ENCODE data around the gene GANAB.

DNA sequence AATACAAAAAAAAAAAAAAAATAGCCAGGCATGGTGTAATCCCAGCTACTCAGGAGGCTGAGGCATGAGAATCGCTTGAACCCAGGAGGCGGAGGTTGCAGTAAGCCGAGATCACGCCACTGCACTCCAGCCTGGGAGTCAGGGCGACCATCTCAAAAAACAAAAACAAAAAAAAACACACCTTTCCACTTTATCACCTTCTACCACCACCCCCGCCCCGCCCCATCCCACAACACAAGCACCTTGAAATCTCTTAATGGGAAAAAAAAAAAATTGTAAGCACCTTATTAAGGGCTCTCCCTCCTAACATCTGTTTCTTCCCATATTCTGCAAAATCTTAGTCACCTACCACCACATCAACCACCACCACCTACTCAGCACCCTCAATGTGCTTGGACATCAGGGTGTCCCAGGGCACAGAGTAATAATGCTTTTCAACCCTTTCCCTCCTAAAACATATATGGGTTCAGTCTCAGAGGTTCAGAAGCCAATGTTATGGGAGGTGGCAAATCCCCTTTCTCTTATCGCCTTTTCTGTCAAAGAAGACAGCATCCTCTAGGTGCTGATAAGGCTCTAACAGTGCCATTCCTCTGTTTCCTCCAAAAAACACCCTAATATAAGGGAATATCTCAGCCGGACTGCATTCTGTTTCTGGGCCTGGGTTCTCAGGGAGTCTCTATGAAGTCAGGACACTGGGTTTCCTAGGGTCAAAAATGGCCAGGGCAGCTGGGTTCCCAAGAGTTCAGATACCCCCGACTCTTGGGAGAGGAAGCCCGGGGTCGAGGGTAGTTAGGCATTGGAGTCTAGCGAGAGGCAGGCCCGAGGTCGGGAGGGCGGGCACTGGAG, 6.0 kb upstream of the GANAB start:
- TF ChIP-seq, protein P1, sequence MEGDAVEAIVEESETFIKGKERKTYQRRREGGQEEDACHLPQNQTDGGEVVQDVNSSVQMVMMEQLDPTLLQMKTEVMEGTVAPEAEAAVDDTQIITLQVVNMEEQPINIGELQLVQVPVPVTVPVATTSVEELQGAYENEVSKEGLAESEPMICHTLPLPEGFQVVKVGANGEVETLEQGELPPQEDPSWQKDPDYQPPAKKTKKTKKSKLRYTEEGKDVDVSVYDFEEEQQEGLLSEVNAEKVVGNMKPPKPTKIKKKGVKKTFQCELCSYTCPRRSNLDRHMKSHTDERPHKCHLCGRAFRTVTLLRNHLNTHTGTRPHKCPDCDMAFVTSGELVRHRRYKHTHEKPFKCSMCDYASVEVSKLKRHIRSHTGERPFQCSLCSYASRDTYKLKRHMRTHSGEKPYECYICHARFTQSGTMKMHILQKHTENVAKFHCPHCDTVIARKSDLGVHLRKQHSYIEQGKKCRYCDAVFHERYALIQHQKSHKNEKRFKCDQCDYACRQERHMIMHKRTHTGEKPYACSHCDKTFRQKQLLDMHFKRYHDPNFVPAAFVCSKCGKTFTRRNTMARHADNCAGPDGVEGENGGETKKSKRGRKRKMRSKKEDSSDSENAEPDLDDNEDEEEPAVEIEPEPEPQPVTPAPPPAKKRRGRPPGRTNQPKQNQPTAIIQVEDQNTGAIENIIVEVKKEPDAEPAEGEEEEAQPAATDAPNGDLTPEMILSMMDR (IDR thresholded peaks at IDR 0.05), result no peak
- no peak for TF ChIP-seq POLR2A (IDR thresholded peaks at IDR 0.05)

Measured in thyroid gland (tissue), 4 donors.